Measurements from ENCODE around the gene PAX5.

- TF ChIP-seq CTCF (IDR thresholded peaks at IDR 0.05; ENCODE audit: low read depth, low read length, poor library complexity, severe bottlenecking) (no peak), EZH2phosphoT487 (IDR thresholded peaks at IDR 0.05; ENCODE audit: borderline replicate concordance, low read length) (no peak)
Measured at GRCh38 chr9:36906492-36906891, 127.6 kb downstream of the PAX5 start.

All from DOHH2 (cell line).